ENCODE results near the gene ZNF423. TPM values are rescaled to one million over a fixed set of nuclear protein-coding genes. Genes with fewer than 3 reads are reported as not detected.

ZNF423 gene
- total RNA-seq, 4 donors from 2014 or later = 0.72 to 5.9 (median 1.1) TPM

GRCh38 chr16:49504023-49504364 lies 351.9 kb downstream of the ZNF423 start:
- WGBS, 2 donors = 69 to 84% methylated on average over 2 of the region's 2 CpGs
- TF ChIP-seq POLR2A (IDR thresholded peaks at IDR 0.05) (no peak), CTCF (IDR thresholded peaks at IDR 0.05) (no peak)

GRCh38 chr16:49503256-49504022 lies 352.5 kb downstream of the ZNF423 start:
- H3K27ac ChIP-seq = no peak overlapping the region
- no peaks in the 10 kb centered on the region for H3K4me1 ChIP-seq
- no peak for DNase-seq
- H3K9me3 ChIP-seq = no peaks in the 10 kb centered on the region
- TF ChIP-seq POLR2A (IDR thresholded peaks at IDR 0.05) (no peak), CTCF (IDR thresholded peaks at IDR 0.05) (no peak)
- no peaks in the 10 kb centered on the region for H3K27me3 ChIP-seq
- no peaks in the 10 kb centered on the region for H3K36me3 ChIP-seq
- WGBS, 2 donors = 52 to 76% methylated on average over 15 to 16 of the region's 17 CpGs
- H3K4me3 ChIP-seq = peak overlapping the region in 1 of 4 donors; percentile 0
- intact Hi-C loops (cut with DNase I) = no loop called here

More at GRCh38 chr16:49504023-49504364, 351.9 kb downstream of the ZNF423 start:
- Histone ChIP-seq H3K36me3 (no peaks in the 10 kb centered on the region), H3K4me3 (no peak overlapping the region), H3K4me1 (no peaks in the 10 kb centered on the region), H3K27me3 (no peaks in the 10 kb centered on the region), H3K27ac (no peak overlapping the region), H3K9me3 (no peaks in the 10 kb centered on the region)
- no peak for DNase-seq
- intact Hi-C loops (cut with DNase I) = no loop called here

GRCh38 chr16:49502136-49502881 lies 353.6 kb downstream of the ZNF423 start:
- Histone ChIP-seq H3K27ac (no peak overlapping the region), H3K4me3 (no peak overlapping the region), H3K4me1 (no peaks in the 10 kb centered on the region), H3K9me3 (no peaks in the 10 kb centered on the region), H3K27me3 (no peaks in the 10 kb centered on the region), H3K36me3 (no peaks in the 10 kb centered on the region)
- WGBS, 2 donors = 76 to 80% methylated on average over 6 to 13 of the region's 13 CpGs
- no peak for DNase-seq
- TF ChIP-seq CTCF (IDR thresholded peaks at IDR 0.05) (no peak), POLR2A (IDR thresholded peaks at IDR 0.05) (no peak)
- intact Hi-C loops (cut with DNase I) = no loop called here

GRCh38 chr16:49499869-49500610 lies 355.9 kb downstream of the ZNF423 start:
- no peaks in the 10 kb centered on the region for H3K27me3 ChIP-seq
- no peak overlapping the region for H3K4me3 ChIP-seq
- H3K9me3 ChIP-seq = no peaks in the 10 kb centered on the region
- H3K4me1 ChIP-seq = no peaks in the 10 kb centered on the region
- TF ChIP-seq CTCF (IDR thresholded peaks at IDR 0.05) (no peak), POLR2A (IDR thresholded peaks at IDR 0.05) (no peak)
- H3K27ac ChIP-seq = no peak overlapping the region
- 90 to 100% methylated on average over 4 to 5 of the region's 7 CpGs for WGBS, 2 donors
- DNase-seq = no peak
- intact Hi-C loops (cut with DNase I) = loop anchor here (10.0 kb wide), 1 partner anchor 95 kb away; no protein-coding TSS in a partner anchor
- no peaks in the 10 kb centered on the region for H3K36me3 ChIP-seq
